HCT116 (cell line): ENCODE measurements around the gene WSCD2.

Source experiments
- CEBPB ChIP-seq: IDR thresholded peaks from 2 replicates; pipeline ENCODE4 v1.6.1; 2012; ENCODE audit warnings: low read depth
- ELF1 ChIP-seq: IDR thresholded peaks from 2 replicates; pipeline ENCODE4 v1.6.1; 2012; ENCODE audit warnings: low read depth, borderline replicate concordance
- EZH2 ChIP-seq: fragments of 200-600 bp; sonication (generic); IDR thresholded peaks from 2 replicates; pipeline ENCODE4 v1.6.1; 2017; ENCODE audit warnings: antibody characterized with exemption, mixed run types
- POLR2A ChIP-seq: IDR thresholded peaks from 2 replicates; pipeline ENCODE4 v1.7.0; 2011; ENCODE audit warnings: borderline replicate concordance; ENCODE audit not compliant: insufficient read depth, insufficient read length; ENCODE audit errors: extremely low read depth
- POLR2AphosphoS5 ChIP-seq: IDR thresholded peaks from 2 replicates; pipeline ENCODE4 v1.6.1; 2011; ENCODE audit warnings: mild to moderate bottlenecking, low read depth, low read length, moderate library complexity
- RAD21 ChIP-seq: IDR thresholded peaks from 2 replicates; pipeline ENCODE4 v1.6.1; 2012; ENCODE audit warnings: low read depth, mild to moderate bottlenecking
- SIN3A ChIP-seq: IDR thresholded peaks from 2 replicates; pipeline ENCODE4 v1.6.1; 2012; ENCODE audit warnings: low read depth
- YY1 ChIP-seq: IDR thresholded peaks from 2 replicates; pipeline ENCODE4 v1.6.1; 2011; ENCODE audit warnings: low read length, low read depth, moderate library complexity, mild to moderate bottlenecking; ENCODE audit not compliant: insufficient replicate concordance; ENCODE audit errors: extremely low read depth
- ZNF274 ChIP-seq: fragments of 200-500 bp; sonication (Bioruptor generic); IDR thresholded peaks from 2 replicates; pipeline ENCODE4 v1.6.1; 2014; ENCODE audit warnings: mild to moderate bottlenecking, low read depth, low read length, inconsistent platforms
- TF ChIP-seq, protein P1 (sequence below), 3 experiments: fragments of 200-600 bp in 1 of 3; sonication (generic) in 1 of 3; IDR thresholded peaks in 2 of 3; conservative IDR thresholded peaks in 1 of 3; 2 replicates each; pipeline ENCODE4 v1.5.1; 2012 to 2017; ENCODE audit warnings: low read depth in 2 of 3, low read length in 2 of 3, antibody characterized with exemption in 1 of 3, borderline replicate concordance in 1 of 3, control low read depth in 1 of 3, mild to moderate bottlenecking in 1 of 3, mixed read lengths in 1 of 3, mixed run types in 1 of 3, moderate library complexity in 1 of 3; ENCODE audit not compliant: insufficient read depth in 1 of 3
- TF ChIP-seq, protein P2 (sequence below): IDR thresholded peaks from 2 replicates; pipeline ENCODE4 v1.6.1; 2012; ENCODE audit warnings: low read depth

DNA sequence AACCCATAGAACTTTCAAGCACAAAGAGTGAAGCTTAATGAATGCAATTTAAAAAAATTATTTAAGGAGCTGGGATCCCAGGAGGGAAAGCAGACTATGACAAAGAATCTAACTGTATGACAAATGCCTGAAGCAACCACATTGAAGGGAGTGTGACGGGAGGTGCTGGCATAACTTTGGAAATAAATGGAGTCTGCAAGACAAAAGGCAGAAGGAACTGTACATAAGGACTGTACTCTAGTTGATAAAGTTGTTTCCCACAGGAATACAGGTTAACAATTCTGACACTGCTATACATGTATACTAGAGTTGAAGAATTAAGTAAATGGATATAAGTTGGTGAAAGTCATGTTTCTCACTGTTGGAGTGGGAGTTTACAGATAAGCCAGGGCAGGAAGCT is 41.2 kb upstream of the WSCD2 start:
- TF ChIP-seq YY1 (no peak), CEBPB (no peak), EZH2 (no peak), ZNF274 (no peak), POLR2A (no peak), SIN3A (no peak), POLR2AphosphoS5 (no peak), ELF1 (no peak), RAD21 (no peak)
- TF ChIP-seq, protein P1, sequence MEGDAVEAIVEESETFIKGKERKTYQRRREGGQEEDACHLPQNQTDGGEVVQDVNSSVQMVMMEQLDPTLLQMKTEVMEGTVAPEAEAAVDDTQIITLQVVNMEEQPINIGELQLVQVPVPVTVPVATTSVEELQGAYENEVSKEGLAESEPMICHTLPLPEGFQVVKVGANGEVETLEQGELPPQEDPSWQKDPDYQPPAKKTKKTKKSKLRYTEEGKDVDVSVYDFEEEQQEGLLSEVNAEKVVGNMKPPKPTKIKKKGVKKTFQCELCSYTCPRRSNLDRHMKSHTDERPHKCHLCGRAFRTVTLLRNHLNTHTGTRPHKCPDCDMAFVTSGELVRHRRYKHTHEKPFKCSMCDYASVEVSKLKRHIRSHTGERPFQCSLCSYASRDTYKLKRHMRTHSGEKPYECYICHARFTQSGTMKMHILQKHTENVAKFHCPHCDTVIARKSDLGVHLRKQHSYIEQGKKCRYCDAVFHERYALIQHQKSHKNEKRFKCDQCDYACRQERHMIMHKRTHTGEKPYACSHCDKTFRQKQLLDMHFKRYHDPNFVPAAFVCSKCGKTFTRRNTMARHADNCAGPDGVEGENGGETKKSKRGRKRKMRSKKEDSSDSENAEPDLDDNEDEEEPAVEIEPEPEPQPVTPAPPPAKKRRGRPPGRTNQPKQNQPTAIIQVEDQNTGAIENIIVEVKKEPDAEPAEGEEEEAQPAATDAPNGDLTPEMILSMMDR (IDR thresholded peaks at IDR 0.05 in 2 of 3, conservative IDR thresholded peaks at IDR 0.05 in 1 of 3; ENCODE audit: borderline replicate concordance in 1 of 3, insufficient read depth in 1 of 3, low read depth in 2 of 3, low read length in 2 of 3): no peak
- TF ChIP-seq, protein P2, sequence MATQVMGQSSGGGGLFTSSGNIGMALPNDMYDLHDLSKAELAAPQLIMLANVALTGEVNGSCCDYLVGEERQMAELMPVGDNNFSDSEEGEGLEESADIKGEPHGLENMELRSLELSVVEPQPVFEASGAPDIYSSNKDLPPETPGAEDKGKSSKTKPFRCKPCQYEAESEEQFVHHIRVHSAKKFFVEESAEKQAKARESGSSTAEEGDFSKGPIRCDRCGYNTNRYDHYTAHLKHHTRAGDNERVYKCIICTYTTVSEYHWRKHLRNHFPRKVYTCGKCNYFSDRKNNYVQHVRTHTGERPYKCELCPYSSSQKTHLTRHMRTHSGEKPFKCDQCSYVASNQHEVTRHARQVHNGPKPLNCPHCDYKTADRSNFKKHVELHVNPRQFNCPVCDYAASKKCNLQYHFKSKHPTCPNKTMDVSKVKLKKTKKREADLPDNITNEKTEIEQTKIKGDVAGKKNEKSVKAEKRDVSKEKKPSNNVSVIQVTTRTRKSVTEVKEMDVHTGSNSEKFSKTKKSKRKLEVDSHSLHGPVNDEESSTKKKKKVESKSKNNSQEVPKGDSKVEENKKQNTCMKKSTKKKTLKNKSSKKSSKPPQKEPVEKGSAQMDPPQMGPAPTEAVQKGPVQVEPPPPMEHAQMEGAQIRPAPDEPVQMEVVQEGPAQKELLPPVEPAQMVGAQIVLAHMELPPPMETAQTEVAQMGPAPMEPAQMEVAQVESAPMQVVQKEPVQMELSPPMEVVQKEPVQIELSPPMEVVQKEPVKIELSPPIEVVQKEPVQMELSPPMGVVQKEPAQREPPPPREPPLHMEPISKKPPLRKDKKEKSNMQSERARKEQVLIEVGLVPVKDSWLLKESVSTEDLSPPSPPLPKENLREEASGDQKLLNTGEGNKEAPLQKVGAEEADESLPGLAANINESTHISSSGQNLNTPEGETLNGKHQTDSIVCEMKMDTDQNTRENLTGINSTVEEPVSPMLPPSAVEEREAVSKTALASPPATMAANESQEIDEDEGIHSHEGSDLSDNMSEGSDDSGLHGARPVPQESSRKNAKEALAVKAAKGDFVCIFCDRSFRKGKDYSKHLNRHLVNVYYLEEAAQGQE: no peak
